HG03342 (cell line): ENCODE results near the gene SORL1.
"Not testable (repeated sequence)": the region's sequence is repeated elsewhere in the genome, so short reads cannot be mapped to it uniquely, and the experiment has no call there.

Source experiments
- ATAC-seq: cut with Tn5 transposase; IDR thresholded peaks from one replicate; pipeline ENCODE4 v1.9.1; 2021; ENCODE audit warnings: mild to moderate bottlenecking, moderate library complexity; ENCODE audit not compliant: unreplicated experiment

Gene SORL1

DNA sequence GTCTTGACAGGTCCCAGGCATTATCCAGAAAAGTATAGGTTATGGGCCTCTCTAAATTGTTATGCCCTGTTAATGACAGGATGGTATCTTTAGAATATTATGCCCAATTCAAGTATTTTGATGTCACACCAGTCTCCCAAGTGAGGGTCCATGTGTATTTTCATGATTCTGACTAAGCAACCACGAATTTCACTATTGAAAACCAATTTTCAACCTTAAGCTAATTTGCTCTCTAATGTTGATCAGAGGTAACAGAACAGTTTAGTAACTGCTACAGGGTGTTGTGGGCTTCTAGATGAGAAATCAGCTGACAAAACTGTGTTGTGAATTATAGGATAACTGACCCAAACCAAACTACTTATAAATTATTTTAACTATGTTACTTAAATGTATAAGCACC, 48.6 kb downstream of the SORL1 start:
- no peak for ATAC-seq

DNA sequence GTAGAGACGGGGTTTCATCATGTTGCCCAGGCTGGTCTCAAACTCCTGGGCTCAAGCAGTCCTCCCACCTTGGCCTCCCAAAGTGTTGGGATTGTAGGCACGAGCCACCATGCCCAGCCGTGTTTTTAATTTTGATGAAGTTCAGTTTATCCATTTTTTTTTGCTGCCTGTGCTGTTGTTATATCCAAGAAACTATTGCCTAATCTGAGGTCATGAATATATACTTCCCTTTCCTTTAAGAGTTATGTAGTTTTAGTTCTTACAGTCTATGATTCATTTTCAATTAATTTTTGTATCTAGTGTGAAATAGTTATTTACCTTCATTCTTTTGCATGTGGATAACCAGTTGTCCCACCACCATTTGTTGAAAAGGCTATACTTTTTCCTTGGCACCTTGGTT, 50.9 kb downstream of the SORL1 start:
- ATAC-seq, result no peak

DNA sequence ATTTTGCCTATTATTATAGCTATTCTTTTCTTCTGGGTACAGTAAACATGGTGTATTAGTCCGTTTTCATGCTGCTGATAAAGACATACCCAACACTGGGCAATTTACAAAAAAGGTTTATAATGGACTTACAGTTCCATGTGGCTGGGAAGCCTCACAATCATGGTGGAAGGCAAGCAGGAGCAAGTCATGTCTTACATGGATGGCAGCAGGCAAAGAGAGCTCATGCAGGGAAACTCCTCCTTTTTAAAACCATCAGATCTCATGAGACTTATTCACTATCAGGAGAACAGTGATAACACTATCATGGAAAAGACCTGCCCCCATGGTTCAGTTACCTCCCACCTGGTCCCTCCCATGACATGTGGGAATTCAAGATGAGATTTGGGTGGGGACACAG, 54.1 kb downstream of the SORL1 start:
- not testable (repeated sequence) for ATAC-seq

DNA sequence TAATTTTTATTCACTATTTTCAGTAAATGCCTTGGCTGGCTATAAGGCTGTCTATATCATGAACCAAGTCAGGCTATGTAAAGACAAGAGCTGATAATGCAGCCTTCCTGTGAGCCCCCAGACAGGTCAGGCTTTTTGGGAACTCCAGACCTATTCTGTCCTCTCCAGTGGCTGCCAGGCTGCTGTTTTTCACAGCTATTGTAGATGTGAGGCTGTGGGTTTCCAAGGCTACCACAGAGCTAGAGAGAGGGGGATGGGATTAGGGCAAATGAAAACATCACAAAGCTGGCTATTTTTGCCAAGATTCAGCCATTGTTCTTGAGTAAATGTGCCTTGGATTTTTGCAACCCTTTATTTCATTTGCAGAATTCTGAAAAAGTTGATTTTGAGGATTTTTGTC, 56.3 kb downstream of the SORL1 start:
- ATAC-seq, result no peak

DNA sequence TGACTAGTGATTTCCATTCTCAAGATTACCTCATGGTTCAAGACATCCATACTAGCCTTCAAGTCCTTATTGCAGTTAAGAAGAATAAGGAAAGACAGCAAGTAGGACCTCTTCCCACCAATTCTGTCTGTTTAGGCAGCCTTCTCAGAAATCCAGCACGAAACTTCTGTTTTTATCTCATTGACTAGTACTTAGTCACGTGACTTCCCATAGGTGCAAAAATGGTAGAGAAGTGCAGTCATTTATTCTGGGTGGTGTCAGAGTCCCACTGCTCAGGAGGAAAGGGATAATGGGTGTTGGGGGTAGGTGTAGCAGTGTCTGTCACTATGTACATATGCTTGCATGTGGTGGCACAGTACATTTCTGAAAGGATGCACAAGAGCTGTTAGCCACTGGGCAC, 58.3 kb downstream of the SORL1 start:
- ATAC-seq, result no peak

DNA sequence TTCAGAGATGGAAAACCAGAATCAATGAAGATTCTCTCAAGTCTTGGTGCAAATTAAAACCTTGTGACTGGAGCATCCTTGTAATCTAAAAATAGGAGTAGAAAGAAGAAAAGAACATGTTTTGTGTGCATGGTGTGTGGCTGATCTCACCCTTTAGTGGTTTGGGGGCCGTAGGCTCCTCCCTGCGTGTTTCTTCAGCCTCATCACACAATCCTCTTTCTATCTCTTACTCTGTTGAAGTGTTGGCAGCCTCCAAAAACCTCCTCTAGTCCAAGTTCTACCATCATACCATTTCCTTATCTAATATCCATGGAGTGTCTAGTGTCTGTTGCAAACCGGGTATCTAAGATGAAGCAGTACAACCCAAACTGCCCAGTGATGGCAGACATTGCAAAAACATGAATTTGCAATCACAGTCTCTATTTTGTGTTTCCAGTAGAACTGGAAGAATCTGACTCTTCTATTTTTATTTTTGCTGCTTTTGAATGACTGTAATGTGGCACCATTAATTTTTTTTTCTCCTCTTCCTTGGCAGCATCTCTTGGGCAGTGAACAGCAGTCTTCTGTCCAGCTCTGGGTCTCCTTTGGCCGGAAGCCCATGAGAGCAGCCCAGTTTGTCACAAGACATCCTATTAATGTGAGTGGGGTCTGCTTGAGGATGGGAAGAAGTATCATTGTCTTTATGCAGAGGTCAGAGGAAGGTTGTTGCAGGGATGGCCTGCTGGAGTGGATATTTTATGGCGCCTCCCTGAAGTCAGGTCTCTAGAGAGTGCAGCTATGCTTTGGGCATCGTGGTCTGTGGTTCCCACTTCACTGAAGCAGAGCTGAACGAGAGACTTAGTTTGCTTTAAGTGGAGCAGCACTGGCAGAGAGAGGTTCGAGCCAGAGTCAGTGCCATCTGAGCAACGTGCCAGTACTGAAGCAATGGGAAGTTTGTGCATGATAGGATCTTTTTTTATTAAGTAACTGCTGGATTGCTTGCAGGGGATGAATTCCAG, 60.7 kb downstream of the SORL1 start:
- ATAC-seq, result no peak

DNA sequence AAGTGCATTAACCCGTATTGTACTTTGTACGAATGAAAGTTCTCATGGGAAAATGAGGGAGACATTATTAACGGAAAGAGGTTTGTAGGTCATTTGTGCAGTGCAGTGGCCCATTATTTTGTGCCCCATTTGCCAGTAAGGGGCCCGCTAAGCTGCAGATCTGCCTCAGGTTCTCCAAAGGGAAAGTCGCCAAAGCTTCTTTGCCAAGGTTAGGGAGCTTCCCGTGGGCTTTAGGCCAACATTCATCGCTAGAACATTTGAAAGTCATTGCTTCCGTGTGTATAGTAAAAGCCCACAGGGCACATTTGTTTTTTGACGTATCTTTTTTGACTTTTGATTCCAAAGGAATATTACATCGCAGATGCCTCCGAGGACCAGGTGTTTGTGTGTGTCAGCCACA, 61.7 kb downstream of the SORL1 start:
- no peak for ATAC-seq

DNA sequence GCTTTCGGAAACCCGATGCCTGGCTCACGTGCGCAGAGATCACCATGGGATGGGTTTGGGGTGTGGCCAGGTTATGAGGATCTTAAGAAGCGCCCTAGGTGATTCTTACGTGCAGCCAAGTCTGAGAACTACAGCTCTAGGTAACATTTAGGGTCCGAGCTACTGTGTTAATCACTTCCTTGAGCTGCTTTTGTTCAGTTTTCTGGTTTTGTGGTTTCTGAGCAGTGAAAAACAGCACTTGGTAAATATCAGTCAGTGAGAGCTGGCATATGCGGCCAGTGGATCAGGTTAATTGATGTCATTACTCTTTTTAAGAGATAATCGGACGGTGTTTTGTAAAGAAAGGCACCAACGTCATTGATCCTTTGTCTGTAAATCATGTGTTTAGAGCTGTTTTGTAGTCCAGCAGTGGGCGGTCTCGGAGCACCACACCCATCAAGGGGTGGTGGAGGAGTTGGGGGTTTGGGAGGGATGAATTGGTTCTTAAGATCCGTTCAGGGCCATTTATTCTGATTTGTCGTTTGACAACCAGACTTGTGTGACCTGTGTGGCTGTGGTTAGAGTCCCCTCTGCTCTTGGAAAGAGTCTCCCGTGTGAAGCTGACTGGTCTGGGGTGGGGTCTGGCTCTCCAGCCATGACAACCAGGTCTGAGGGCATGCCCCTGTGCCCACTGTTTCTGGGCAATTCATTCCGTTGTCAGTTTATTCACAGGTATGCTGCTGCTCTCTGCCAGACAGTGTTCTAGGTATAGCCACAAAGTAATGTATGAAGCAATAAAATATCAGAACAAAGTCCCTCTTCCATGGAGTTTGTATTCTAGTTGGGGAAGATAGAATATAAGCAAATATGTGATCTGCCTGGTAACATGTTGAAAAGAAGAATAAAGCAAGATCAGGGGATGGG, 62.6 kb downstream of the SORL1 start:
- ATAC-seq, result no peak

DNA sequence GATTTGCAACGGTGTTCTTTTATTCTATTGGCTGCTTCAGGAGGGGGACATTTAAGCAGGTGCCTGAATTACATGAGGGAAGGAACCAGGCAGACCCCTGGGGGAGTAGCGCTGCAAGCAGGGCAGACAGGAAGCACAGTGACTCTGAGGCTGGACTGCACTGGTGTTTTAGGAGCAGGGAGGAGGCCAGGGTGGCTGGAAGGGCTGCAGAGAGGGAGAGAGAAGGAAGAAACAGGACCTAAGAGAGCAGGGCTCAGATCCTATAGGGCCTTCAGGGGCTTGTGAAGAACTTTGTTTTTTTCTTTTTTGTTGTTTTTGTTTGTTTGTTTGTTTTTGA, 63.2 kb downstream of the SORL1 start:
- no peak for ATAC-seq

DNA sequence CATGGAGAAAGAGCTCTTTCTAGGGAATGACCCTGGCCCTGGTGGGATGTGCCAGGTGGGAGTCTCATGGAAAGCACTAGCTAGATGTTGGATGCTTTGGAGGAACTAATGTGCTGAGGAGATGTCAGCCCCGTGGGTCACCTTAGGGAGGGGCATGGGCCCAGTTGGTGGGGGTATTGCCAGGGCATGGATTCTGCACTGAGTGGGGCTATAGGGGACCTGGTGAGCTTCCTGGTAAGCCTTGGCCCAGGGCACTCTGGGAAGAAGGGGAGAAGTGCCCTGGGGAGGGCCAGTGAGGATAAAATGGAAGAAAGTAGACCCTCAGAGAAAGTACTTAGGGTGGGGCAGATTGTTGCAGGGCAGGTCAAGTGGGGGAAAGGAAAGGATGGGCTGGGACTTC, 65.9 kb downstream of the SORL1 start:
- ATAC-seq, result no peak

DNA sequence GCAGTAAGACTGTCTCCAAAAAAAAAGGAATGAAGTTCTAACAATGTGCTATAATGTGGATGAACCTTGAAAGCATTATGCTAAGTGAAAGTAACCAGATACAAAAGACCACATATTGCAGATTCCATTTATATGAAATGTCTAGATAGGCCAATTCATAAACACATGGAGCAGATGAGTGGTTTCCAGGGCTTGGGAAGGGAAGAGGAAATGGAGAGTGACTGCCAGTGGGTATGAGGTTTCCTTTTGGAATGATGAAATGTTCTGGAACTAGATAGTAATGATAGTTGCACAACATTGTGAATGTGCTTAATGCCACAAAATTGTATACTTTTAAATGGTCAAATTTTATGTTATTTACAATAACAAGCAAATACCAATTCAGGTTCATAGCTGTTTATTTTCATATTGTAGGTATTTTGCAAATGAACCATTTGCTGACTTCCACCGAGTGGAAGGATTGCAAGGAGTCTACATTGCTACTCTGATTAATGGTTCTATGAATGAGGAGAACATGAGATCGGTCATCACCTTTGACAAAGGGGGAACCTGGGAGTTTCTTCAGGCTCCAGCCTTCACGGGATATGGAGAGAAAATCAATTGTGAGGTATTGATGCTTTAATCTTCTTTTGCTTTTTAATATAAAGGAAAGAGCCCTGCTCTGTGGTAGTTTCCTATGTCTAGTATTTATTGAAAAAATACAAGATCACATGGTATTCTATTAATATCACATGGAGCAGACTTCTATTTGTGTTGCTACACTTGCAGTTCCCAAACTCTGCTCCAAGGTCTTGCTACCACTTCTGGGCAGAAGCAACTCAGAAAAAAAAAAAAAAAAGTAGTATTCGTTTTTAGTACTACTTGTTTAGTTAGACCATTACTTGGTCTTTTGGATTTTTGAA, 68.4 kb downstream of the SORL1 start:
- ATAC-seq, result no peak

DNA sequence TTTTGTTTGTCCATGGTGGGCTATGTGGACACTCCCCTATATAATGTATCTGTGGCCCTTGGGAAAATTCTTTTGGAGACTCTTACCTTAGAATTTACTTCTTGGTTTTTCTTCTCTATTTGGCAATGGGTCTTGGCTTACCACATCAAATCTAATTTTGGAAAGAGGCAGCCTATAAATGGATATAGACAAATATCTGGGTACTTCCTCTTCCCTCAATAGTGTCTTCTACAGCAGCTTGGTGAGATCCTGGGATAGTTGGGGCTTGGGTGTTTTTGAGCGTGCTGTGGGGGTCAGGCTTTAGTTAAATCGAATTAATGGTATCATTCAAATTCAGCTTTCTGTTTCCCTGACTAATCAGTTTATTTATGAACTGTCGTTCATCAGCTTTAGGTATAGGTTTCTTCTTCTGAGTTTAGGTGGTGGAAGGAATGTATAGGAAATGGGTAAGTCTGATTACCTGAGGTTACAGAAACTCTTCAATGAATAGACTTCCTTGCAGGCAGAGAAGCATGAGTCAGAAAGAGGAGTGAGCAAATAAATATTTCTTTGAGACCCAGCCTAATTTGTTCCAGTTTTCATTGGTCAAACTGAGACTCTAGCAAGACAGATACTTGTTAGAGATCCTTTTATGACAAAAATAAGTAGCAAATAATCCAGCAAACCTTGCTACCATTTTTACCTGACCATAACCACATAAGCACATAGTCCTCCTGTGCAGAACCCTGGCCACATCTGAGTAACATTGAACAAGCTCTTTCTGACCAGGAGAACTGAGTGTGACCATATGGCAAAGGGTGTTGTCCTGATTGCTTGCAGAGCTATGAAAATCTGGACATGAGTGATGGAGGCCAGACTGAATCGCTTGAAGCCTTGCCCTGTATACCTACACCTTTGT, 69.3 kb downstream of the SORL1 start:
- no peak for ATAC-seq

DNA sequence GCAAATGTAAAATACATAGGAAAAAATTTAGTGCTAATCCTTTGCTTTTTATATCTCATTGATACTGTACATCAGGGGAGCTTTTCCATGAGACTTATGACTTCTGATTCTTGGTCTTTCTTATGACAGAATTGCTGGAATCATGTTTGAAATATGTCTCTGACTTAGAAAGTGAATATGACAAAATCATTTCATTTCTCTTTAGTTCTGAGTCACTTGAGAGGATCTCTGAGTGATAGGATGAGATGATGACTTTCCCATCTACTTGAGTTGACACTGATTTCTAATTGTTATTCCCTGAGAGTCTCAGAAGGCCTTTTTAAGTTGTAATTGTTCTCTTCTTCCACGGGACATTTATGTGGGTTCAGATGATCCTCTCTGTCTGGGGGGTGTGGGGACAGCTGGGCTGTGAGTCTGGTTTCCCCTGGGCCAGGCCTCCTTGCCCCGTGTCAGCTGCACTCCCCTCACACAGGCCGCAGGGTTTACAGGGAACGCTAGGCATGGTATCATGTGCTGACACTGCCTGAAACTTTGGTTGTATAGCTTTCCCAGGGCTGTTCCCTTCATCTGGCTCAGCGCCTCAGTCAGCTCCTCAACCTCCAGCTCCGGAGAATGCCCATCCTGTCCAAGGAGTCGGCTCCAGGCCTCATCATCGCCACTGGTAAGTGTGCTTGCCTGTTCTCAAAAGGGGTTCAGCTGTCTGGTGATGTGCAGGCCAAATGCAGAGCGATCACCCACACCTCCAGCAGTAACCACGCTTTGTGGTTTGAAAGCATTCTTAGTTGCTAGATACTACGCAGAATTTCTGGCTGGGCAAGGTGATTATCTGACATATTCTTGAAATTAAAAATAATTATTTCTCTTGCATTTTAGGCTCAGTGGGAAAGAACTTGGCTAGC, 70.2 kb downstream of the SORL1 start:
- ATAC-seq, result no peak

DNA sequence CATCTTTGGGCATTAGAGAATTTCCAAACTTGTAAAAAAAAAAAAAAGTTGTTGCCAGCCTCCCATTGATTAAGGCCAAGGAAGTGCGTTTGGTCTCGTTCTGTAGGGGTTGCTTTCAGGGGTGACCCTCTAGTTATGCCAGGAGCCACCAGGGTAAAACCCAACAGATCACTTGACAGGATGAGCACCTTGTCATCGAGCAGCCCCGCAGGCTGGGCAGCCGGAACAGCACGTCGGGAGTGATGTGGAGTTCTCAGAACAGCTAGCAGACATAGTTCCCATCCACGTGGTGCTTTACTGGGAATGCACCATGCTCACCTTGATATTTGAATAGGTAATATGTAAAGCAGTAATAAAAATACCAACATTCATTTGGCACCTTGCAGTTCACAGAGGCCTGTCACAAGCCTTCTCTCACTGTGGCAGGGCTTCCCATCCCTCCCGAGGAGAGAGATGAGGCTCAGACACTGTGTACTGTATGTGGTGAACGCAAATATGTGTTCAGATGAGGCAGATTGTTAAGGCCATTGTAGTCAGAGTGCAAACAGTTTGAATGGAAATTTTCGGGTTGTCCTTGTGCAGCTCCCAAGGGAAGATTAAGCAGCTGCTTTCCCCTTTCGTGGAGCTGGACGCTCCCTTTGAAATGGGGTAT, 71.6 kb downstream of the SORL1 start:
- no peak for ATAC-seq

DNA sequence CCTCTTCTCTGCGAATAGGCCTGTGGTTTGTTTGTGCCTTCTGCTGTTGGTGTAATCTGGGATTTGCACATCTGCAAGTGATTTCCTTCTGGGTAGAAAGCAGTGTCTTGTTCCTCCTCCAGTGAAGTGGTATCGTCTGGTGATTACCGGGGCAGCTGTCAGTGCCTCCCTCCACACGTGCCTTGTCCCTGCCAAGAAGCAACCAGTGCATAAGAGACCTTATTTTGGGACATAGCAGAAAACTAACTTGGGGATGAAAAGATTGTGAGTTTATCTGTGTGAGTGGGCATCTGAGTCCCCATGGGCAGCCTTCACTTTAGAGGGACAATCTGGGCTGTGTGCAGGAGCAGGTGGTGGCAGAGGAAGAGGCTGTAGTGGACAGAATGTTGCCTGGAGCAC, 72.1 kb downstream of the SORL1 start:
- no peak for ATAC-seq

DNA sequence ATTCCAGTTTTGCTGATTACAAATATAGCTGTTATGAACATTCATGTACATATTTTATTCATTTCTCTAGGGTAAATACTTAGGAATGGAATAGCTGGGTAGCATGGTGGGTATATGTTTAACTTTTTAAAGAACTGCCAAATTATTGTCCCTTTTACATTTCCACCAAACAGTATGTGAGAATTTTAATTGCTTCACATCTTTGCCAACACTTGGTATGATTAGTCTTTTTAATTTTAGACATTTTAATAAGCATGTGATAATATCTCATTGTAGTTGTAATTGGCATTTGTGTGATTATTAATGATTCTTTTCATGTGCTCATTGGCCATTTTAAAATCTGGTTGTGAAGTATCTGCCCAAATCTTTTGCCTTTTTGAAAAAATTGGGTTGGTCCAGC, 73.3 kb downstream of the SORL1 start:
- ATAC-seq, result no peak

DNA sequence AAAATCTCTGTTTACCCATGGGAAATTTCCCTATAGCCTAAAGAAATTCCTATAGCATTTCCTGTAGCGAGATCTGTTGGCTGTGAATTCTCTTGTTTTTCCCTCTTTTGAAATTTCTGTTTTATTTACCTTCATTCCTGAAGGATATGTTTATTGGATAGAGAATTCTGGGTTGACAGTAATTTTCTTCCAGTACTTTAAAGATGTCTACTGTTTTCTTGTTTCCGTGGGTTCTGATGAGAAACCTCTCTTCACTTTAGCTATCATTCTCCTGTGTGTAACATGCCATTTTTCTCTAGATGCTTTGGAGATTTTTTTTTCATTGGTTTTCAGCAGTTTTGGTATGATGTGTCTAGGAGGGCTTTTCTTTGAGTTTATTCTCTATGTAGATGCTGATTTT, 78.1 kb downstream of the SORL1 start:
- no peak for ATAC-seq

DNA sequence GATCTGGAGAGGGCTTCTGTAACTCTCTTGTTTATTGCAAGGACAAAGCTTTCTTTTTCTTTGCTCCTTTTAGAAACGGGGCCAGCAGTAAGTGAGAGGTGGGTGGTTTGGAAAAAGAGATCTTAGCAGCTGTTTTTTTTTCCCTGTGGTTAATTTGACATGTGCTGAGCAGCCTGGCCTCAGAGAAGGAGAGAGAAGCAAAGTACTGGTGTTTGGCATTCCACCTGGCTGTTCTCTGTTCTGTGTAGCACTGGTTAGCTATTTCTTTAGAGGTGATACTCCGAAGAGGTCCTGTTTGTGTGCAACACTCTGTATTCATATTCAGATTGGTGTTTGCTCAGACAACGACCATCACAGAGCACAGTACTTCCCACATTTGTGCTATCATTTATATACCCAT, 81.5 kb downstream of the SORL1 start:
- no peak for ATAC-seq
